ENCODE measurements around the gene VAV3.

Gene VAV3

DNA sequence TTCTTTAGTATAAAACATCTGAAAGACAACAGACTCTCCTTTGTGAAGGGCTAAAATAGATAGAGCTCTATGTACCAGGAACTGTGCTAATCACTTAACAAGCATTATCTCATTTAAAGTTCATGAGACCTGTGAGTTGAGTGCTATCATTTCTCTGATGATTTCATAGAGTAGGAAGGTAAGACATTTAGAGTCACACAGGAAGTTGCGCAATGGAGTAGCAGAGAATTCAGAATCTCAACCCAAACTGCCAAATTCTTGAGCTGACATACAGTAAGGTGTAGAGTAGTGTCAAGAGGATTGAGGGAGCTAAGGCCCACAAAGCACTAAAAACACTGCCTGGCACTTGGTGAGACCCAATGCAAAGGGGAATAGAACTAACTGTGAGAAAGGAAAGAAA lies 439.8 kb downstream of the VAV3 start:
- no peak for DNase-seq

DNA sequence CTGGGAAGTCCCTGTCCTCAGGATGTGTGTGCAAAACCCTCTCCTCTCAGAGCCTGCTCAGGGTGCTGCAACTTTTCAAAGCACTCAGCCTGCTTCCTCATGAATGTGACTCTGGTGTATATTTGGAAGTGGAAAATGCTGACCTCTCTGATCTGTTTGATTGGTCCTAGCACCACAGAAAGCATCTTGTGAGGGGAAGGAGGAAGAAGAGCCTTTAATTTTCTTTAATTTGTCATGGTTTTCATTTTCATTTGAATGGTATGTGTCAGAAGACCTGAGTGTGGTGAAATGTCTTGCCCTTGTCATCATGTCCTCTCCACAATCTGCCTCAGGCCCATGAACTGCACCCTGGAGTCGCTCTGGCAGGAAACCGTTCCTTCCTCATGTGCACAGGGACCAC lies 440.7 kb downstream of the VAV3 start:
- no peak for DNase-seq

DNA sequence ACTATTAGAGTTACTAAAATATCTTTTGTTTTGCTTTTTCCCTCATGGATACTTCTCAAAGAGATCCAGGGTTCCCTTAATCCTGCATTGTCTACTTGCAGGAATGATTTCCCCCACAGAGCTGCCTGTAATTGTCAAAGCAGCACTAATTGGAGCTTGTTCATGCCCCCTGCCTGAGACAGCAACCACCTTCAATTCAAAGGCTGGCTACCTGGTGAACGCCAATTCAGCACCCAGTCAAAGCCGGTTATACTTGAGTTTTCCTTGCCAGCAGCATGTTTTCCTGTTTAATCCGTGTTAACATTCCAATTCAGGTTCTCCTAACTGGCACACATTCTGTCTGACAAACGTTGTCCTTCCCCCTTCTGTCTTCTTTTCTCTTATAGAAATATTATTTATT lies 441.2 kb downstream of the VAV3 start:
- no peak for DNase-seq

DNA sequence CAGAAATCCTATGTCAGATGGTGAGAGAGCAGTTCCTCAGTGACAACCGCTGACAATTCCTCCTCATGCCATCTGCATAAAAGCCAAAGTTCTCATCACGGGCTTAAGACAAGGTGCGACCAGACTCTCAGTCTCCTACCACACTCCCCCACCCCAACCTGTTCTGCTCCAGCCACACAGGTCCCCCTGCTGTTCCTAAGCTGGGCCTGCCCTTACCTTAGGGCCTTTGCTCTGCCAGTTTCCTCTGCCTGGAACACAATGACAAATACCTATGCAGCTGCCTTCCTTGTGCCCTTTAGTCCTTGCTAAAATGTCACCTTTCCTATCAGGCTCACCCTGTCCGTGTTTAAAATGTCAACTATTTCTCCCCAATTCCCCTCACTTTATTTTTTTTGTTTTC lies 441.9 kb downstream of the VAV3 start:
- no peak for DNase-seq
